ENCODE measurements around the gene WFS1. TPM values are rescaled to one million over a fixed set of nuclear protein-coding genes. Genes with fewer than 3 reads are reported as not detected.

WFS1 gene
- total and polyA plus RNA-seq, 5 donors: 47.9 to 76.6 (median 58.4) TPM

DNA sequence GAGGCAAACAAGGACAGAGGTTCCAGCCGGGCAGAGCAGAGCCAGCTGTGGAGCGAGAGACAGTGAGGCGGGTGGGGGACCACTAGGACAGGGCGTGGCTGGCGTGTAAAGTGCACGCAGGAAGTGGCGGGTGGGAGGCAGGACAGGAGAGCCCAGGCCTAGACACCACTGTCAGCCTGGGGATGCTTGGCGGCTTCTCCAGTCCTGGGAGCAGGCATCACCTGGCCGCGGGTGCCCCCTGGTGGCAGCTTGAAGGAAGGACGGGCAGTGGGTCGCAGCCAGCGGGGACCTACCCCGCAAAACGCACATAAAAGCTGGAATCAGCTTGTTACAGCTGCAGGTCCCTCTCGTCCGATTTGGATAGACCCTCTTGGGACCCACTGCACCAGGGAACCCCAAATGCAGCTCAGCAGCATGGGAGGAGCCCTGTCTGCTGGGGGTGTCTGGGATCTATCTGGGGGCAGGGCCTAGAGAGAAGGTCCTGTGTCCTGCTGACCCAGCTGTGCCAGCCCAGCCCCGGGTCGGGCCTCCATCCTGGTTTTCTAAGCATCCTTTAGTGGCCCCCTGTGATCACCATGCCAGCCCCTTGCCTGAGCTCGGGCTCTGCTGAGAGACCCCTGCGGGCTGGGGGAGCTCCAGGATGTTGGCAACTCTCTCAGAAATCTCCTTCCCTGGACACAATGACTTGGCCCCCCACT is 57.7 kb downstream of the WFS1 start:
- H3K27ac ChIP-seq (ENCODE audit: low read length): no peak overlapping the region
- ATAC-seq: peak; percentile 70 to 73
- DNase-seq: peak; percentile 78 to 92 (median 91)
- intact Hi-C loops (cut with DNase I): loop anchor here (1.0 to 5.0 kb wide), 4 partner anchors 63 to 77 kb away; no protein-coding TSS in a partner anchor
- 10% methylated on average over 21 of the region's 21 CpGs for WGBS
- no peaks in the 10 kb centered on the region for H3K4me1 ChIP-seq (ENCODE audit: control insufficient read depth, insufficient read depth, low read length)
- no peaks in the 10 kb centered on the region for H3K9me3 ChIP-seq (ENCODE audit: control insufficient read depth, low read length)
- H3K4me3 ChIP-seq (ENCODE audit: low read length): no peak overlapping the region
- H3K27me3 ChIP-seq (ENCODE audit: control insufficient read depth, insufficient read depth): no peaks in the 10 kb centered on the region

DNA sequence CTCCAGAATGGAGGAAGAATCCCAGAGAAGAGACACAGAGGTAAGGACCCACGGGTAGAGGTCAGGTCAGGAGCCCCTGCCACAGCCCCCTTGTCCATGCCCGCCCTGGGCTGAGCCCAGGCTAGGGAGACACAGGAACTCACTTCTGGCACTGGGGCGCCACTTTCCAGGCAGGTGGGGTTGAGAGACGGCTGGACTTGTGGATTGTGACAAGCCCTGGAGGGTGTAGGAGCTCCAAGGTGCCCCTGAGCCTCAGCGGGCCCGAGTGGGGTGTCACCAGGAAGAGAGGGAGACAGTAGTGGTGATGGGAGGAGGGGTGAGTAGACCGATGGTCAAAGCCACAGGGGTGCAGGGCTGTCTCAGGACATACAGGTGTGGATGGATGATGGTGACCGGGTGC is 58.9 kb downstream of the WFS1 start:
- Histone ChIP-seq H3K27ac (ENCODE audit: low read length) (no peak overlapping the region), H3K27me3 (ENCODE audit: control insufficient read depth, insufficient read depth) (no peaks in the 10 kb centered on the region), H3K4me3 (ENCODE audit: low read length) (no peak overlapping the region), H3K9me3 (ENCODE audit: control insufficient read depth, low read length) (no peaks in the 10 kb centered on the region), H3K4me1 (ENCODE audit: control insufficient read depth, insufficient read depth, low read length) (no peaks in the 10 kb centered on the region)
- intact Hi-C loops (cut with DNase I): loop anchor here in 2 of 4 donors (5.0 kb wide), 2 partner anchors 66 to 76 kb away; no protein-coding TSS in a partner anchor
- ATAC-seq: no peak
- 73% methylated on average over 8 of the region's 8 CpGs for WGBS
- DNase-seq: peak in 1 of 3 donors; percentile 10

DNA sequence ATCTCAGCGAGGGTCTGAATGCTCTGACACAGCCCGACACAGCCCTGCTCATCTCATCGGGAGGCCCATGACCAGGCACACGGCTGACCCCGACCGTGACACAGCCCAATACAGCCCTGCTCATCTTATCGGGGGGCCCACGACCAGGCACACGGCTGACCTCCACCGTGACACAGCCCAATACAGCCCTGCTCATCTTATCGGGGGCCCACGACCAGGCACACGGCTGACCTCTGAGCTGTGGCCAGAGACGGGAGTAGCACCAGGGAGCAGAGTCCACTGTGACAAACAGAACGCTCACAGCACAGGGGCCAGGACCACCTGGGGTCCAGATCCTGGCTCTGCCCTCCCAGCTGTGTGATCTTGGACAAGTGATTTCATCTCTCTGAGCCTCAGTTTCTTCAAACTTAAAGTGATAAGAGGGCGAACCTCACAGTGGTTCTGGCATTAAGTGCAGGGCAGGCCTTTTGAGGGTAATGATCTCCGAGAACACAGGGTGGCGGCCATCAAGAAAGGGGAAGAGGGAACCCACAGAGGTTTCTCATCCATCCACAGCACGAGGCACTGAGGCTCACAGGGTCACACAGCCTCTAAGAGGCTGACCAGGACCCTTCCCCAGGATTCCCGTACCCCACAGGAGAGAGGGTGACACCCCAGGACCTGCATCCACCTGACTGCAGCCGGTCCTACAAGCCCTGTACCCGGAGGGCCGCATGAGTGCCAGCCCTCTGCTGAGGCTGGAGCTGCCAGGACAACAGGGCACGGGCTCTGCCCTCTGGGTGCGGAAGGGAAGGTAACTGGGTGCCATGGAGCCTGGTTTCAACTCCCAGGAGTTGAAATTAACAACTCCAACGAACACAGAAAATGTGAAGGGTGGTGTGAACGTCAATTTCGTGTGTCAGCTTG is 60.1 kb downstream of the WFS1 start:
- ATAC-seq (no peak), DNase-seq (peak in 1 of 3 donors; percentile 47)
- Histone ChIP-seq H3K4me3 (ENCODE audit: low read length) (no peak overlapping the region), H3K27me3 (ENCODE audit: control insufficient read depth, insufficient read depth) (no peaks in the 10 kb centered on the region), H3K27ac (ENCODE audit: low read length) (no peak overlapping the region), H3K9me3 (ENCODE audit: control insufficient read depth, low read length) (no peaks in the 10 kb centered on the region), H3K4me1 (ENCODE audit: control insufficient read depth, insufficient read depth, low read length) (no peaks in the 10 kb centered on the region)
- intact Hi-C loops (cut with DNase I): loop anchor here (5.0 to 10.0 kb wide), 4 partner anchors 67 to 218 kb away; no protein-coding TSS in a partner anchor
- WGBS: 79% methylated on average over 28 of the region's 28 CpGs

DNA sequence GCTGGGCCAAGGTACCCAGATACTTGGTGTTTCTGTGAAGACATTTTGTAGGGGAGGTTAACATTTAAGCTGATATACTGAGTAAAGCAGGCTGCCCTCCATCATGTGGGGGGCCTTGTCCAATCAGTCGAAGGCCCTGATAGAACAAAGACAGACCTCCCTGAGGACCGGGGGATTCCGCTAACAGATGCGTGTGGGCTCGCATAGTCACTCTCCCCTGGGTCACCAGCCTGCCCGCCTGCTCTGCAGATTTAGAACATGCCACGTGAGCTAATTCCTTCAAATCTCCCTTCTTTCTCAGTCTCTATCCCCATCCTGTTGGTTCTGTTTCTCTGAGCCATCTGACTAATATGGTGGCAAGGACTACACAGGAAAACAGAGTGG is 60.7 kb downstream of the WFS1 start:
- H3K27me3 ChIP-seq (ENCODE audit: control insufficient read depth, insufficient read depth): no peaks in the 10 kb centered on the region
- intact Hi-C loops (cut with DNase I): loop anchor here (5.0 to 10.0 kb wide), 2 partner anchors 214 to 217 kb away; no protein-coding TSS in a partner anchor
- WGBS: 77% methylated on average over 7 of the region's 7 CpGs

DNA sequence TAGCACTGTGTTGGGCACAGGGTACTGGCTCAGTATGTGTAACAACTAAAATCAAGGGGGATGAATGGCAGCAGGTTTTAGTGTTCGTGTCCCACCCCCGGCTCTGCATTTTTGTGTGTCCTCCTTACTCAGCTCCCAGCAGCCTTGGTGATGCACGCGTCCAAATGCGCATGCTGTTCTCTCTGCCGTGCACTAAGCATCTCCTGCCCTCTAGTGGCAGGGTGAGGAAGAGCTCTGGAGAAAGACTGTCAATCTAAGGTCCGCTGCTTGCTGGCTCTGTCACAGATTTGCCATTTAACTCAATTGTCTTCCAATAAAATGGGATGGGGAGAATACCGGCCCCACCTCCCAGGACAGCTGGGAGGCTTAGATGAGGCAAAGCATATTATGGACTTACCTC is 61.4 kb downstream of the WFS1 start:
- no peak for ATAC-seq
- WGBS: 83% methylated on average over 8 of the region's 8 CpGs

More for the DNA sequence above, 60.7 kb downstream of the WFS1 start:
- Histone ChIP-seq H3K4me3 (ENCODE audit: low read length) (no peak overlapping the region), H3K4me1 (ENCODE audit: control insufficient read depth, insufficient read depth, low read length) (no peaks in the 10 kb centered on the region), H3K9me3 (ENCODE audit: control insufficient read depth, low read length) (no peaks in the 10 kb centered on the region), H3K27ac (ENCODE audit: low read length) (no peak overlapping the region)
- DNase-seq (peak in 1 of 3 donors; percentile 6), ATAC-seq (no peak)

DNA sequence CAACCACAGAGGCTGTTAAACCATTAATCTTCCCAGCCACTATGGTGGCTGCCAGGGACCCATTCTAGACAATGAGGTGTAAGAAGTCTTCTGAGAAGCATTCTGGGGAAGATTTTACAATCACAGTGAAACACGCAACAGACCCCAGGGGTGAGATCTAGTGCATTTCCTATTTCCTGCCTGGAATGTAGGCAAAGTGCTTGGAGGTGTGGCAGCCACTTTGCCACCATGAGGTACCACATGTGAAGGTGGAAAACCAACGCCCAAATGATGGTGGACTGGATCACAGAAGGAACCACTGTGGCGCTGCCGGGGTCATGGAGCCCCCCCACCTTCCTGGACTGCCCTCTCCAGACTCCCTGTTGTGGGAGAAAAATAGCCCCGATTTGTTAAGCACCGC is 61.8 kb downstream of the WFS1 start:
- Histone ChIP-seq H3K4me3 (ENCODE audit: low read length) (no peak overlapping the region), H3K27me3 (ENCODE audit: control insufficient read depth, insufficient read depth) (no peaks in the 10 kb centered on the region), H3K4me1 (ENCODE audit: control insufficient read depth, insufficient read depth, low read length) (no peaks in the 10 kb centered on the region), H3K9me3 (ENCODE audit: control insufficient read depth, low read length) (no peaks in the 10 kb centered on the region), H3K27ac (ENCODE audit: low read length) (no peak overlapping the region)
- WGBS: 90% methylated on average over 6 of the region's 6 CpGs
- ATAC-seq (no peak), DNase-seq (no peak)
- intact Hi-C loops (cut with DNase I): loop anchor here (5.0 to 10.0 kb wide), 2 partner anchors 213 to 216 kb away; no protein-coding TSS in a partner anchor

More for the DNA sequence above, 61.4 kb downstream of the WFS1 start:
- Histone ChIP-seq H3K9me3 (ENCODE audit: control insufficient read depth, low read length) (no peaks in the 10 kb centered on the region), H3K27me3 (ENCODE audit: control insufficient read depth, insufficient read depth) (no peaks in the 10 kb centered on the region), H3K4me3 (ENCODE audit: low read length) (no peak overlapping the region), H3K27ac (ENCODE audit: low read length) (no peak overlapping the region), H3K4me1 (ENCODE audit: control insufficient read depth, insufficient read depth, low read length) (no peaks in the 10 kb centered on the region)
- intact Hi-C loops (cut with DNase I): loop anchor here (5.0 to 10.0 kb wide), 2 partner anchors 214 to 216 kb away; no protein-coding TSS in a partner anchor
- DNase-seq: peak in 1 of 3 donors; percentile 30

DNA sequence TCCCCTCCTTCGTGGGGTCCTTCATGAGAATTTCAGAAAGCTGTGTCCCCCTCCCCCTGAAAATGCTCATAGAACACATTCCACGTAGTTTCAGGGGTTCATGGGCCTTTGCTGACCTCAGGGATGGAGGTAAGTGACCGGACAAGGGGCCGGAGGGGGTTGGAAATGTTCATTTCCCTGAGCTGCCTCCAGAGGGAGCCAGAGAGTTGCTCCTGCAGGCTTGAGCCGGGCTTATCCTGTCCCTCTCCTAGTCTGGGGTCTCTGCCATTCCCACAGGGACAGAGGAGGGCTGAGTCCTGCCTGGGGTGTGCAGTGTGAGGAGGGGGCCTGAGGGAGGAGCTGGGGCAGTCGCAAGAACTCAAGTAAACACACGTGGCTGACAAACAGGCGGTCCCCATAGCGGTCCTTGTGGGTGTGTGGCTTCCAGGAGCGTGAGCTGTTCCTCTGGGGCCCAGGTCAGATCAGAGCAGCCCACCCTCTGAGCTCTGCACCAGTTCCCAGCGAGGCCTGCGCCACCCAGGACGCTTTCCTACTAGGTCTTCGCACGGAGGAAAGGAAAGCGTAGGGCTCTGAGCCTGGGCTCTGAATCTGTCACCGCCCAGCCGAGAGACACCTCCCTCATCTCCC is 62.5 kb downstream of the WFS1 start:
- Histone ChIP-seq H3K9me3 (ENCODE audit: control insufficient read depth, low read length) (no peaks in the 10 kb centered on the region), H3K27me3 (ENCODE audit: control insufficient read depth, insufficient read depth) (no peaks in the 10 kb centered on the region), H3K4me3 (ENCODE audit: low read length) (no peak overlapping the region), H3K4me1 (ENCODE audit: control insufficient read depth, insufficient read depth, low read length) (no peaks in the 10 kb centered on the region), H3K27ac (ENCODE audit: low read length) (no peak overlapping the region)
- intact Hi-C loops (cut with DNase I): loop anchor here (5.0 to 10.0 kb wide), 2 partner anchors 213 to 215 kb away; no protein-coding TSS in a partner anchor
- peak; percentile 6 to 8 for ATAC-seq
- DNase-seq: peak in 1 of 3 donors; percentile 39
- WGBS: 44% methylated on average over 18 of the region's 18 CpGs

DNA sequence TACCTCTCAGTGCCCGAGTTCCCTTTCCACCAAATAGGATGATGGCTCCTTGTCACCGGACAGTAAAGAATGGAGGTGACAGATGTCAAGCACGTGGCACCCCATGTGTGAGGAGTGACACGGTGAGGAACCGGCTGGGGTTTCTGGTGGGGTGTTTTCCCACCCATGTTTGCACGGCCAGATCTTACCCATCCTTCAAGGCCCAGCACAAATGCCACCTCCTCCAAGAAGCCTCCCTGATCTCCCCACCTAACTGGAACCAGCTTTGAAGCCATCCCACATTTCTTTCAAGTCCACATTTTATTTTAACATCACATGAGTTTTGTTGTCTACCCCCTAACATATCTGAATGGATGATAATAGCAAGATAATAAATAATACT is 63.0 kb downstream of the WFS1 start:
- Histone ChIP-seq H3K27ac (ENCODE audit: low read length) (no peak overlapping the region), H3K27me3 (ENCODE audit: control insufficient read depth, insufficient read depth) (no peaks in the 10 kb centered on the region), H3K9me3 (ENCODE audit: control insufficient read depth, low read length) (no peaks in the 10 kb centered on the region), H3K4me1 (ENCODE audit: control insufficient read depth, insufficient read depth, low read length) (no peaks in the 10 kb centered on the region), H3K4me3 (ENCODE audit: low read length) (no peak overlapping the region)
- DNase-seq (no peak), ATAC-seq (no peak)
- WGBS: 80% methylated on average over 6 of the region's 6 CpGs
- intact Hi-C loops (cut with DNase I): loop anchor here (5.0 to 10.0 kb wide), 2 partner anchors 212 to 215 kb away; no protein-coding TSS in a partner anchor

DNA sequence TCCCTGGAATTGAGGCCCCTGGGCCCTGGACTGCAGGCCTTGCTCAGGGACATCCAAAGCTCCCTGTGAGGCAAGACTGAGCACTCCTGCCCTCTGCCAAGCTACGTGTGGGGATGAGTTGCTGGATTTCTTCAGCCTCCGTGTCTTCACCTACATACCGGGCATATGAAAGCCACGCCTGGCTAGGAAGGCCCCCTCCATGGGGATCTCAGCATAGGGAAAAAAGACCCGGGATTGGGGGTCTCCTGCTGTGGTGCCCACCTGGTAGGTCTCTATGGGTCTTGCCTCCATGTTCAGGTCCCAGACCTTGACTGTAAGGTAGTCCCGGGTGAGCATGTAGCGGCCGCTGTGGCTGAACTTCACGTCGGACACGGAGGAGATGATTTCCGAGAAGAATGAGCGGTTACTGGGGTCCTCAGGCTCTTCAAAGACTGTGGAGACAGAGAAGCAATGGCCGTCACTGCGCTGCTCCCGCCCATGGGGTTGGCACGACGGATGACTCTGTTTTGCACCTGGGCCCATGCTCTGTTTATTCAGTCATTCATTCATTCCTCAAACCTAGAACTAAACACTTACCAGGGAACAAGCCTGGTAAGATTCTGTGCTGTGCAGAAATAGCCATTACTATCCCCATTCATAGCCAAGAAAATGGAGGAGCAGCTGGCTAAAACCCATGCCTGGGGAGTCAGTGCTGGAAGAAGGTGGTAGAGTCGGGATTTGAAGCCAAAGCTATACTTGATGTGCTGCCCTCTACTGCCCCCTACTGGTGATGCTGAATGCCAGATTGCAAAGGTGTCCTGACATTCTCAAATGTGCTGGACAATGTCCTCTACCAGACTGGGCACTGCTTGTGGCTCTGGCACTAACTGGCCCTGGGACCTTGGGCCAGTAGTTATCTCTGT is 63.9 kb downstream of the WFS1 start:
- DNase-seq: peak in 1 of 3 donors; percentile 23
- Histone ChIP-seq H3K27ac (ENCODE audit: low read length) (no peak overlapping the region), H3K4me1 (ENCODE audit: control insufficient read depth, insufficient read depth, low read length) (no peaks in the 10 kb centered on the region), H3K27me3 (ENCODE audit: control insufficient read depth, insufficient read depth) (no peaks in the 10 kb centered on the region), H3K9me3 (ENCODE audit: control insufficient read depth, low read length) (no peaks in the 10 kb centered on the region), H3K4me3 (ENCODE audit: low read length) (no peak overlapping the region)
- 87% methylated on average over 19 of the region's 19 CpGs for WGBS
- ATAC-seq: no peak
- intact Hi-C loops (cut with DNase I): loop anchor here (5.0 to 10.0 kb wide), 2 partner anchors 211 to 214 kb away; no protein-coding TSS in a partner anchor
